ENCODE results near the gene PRSS27.

GRCh38 chr16:2698103-2698870, 21.7 kb downstream of the PRSS27 start:
- TF ChIP-seq CTCF (IDR thresholded peaks at IDR 0.05; ENCODE audit: insufficient read depth, low read depth, low read length) (no peak), EZH2 (IDR thresholded peaks at IDR 0.05; ENCODE audit: insufficient read depth, low read length) (no peak)

Data from astrocyte (in vitro differentiated cells and primary cell).